Stimulated activated CD8-positive, alpha-beta memory T cell treated with anti-CD3 and anti-CD28 coated beads, Interleukin-12 subunit alpha, Interleukin-12 subunit beta, amount 100 ng/mL, for 24 hours (primary cell): ENCODE results near the gene SFTA2.
A peak's percentile ranks its signal among the peaks of the same experiment; 100 is the strongest.
"Not testable (repeated sequence)": the region's sequence is repeated elsewhere in the genome, so short reads cannot be mapped to it uniquely, and the experiment has no call there.

Experiments used
- DNase-seq: peaks from one replicate; pipeline ENCODE4 v3.0.0-alpha.2; 2020; ENCODE audit errors: extremely low read depth

SFTA2 gene

DNA sequence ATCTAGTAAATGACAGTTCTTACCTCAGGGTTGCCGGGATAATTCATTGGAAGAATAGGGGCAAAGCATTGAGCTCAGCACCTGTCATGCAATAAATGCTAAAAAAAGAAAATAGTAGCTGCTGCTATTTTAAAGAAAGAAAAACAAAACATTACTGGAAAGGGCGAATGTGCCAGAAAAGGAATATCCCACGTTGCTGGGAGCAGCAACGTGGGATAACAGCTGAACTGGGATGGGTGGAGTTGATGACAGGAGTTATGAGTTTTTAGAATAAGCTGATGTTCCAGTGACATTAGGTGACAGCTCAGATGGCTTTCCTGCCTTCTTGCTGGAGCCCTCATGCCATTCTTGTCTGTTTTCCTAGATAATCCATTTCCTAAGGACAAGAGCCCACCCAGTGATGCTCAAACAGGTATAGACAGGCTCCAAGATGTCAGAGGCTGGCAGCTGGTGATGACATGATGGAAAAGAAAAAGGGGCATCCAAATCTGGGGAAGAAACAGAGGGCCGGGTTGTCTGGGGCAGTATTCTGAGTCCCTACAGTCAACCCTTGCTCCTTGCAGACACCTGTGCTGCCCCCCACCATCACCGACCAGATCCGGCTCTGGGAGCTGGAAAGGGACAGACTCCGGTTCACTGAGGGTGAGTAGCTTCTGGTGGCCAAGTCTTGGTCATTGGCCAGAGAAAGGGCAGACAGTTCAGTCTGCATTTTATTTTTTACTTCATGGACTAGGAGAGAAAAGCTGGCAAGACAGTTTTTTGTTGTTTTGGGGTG is 19.0 kb downstream of the SFTA2 start:
- DNase-seq = no peak

DNA sequence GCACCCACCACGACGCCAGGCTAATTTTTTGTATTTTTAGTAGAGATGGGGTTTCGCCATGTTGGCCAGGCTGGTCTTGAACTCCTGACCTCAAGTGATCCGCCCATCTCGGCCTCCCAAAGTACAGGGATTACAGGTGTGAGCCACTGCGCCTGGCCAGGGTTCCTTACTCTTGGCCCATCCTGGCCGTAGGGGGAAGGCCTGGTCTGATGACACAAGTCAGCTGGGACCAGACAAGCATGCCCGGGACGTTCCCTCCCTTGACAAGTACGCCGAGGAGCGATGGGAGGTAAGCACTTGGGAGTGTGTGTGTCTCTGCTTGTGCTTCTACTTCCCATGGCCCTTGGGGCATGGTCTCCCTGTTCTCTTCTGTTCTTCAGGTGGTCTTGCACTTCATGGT is 21.5 kb downstream of the SFTA2 start:
- not testable (repeated sequence) for DNase-seq

DNA sequence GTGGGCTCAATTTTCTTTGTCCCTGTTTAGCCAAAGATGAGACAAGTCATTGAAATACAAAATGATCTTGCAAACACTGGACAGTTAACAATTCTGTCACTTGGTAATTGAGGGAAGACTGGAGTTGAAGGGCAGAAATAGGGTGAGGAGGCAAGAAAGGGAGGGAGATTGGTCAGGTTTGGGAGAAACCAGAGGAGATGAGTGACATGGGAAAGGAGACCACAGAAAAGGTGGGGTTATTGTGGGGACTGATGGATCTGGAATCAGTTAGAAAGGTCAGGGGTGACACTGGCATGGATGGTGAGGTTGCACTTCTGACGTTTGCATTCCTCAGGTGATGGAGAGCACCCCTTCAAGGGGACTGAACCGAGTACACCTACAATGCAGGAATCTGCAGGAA is 23.3 kb downstream of the SFTA2 start:
- DNase-seq = no peak

DNA sequence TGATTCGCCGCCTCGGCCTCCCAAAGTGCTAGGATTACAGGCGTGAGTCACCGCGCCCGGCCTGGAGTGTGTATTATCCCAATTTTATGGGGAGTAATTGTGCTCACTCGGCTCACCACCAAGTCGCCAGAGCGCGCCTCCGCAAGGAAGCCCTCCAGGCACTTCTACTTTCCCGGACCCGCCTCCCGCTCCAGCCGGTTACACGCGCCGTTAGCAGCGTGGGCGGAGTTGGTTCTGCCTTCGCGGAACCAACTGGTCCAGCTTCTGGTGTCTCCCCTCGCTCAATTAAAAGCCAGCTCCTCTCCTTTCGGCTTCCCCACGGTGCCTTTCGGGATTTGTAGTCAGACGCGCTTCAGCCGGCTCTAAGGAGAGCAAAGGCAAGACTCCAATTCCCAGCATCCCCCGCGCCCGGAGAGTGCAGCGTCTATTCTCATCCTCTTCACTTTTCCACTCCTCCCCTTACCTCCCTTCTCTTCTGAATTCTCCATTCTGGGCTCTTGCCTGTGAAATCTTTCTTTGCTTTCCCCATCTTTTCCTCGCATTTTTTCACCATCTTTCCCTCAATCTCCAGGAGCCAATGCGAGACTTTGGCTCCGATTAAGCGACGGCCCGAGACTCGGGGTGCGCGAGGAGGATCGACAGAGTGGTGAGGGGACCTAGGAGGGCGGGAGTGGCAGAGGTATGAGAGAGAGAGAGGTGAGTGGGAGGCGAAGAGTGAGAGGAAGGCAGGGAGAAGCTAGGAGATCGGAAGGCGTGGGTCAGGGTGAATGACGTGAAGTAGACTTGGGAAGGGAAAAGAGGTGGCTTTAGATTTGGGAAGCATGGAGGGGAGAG is 24.0 kb downstream of the SFTA2 start, which contains the start of gene GTF2H4:
TSS of gene GTF2H4 (plus strand) at position 450 of the 834 bp plus-strand sequence.
- peak; percentile 92 for DNase-seq

DNA sequence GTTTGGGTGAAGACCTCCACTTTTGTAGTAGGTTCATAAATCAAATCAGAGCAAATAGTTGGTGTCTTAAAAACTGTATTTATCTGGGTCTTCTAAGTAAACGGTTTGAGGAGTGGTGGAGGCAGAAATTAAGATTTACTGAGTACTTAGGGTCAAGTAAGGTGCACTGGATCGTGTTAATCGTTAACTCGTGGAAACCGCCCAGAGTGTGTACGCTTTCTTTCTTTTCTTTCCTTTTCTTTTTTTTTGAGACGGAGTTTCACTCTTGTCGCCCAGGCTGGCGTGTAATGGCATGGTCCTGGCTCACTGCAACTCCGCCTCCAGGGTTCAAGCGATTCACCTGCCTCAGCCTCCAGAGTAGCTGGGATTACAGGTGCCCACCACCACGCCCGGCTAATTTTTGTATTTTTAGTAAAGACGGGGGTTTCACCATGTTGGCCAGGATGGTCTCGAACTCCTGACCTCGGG is 24.6 kb downstream of the SFTA2 start:
- not testable (repeated sequence) for DNase-seq

DNA sequence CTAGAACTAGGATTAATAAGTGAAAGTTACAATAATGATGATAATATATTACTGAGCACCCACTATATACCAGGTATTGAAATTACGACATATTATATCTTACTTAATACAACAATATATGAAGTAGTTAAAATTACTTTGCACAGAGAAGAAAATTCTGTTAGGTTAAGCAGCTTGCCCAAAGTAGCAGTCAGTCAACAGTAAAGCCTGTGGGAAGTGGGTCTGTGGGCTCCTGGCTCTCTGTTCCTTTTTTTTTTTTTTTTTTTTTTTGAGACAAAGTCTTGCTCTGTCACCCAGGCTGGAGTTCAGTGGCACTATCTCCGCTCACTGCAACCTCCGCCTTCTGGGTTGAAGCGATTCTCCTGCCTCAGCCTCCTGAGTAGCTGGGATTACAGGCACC is 28.7 kb downstream of the SFTA2 start:
- DNase-seq = no peak

DNA sequence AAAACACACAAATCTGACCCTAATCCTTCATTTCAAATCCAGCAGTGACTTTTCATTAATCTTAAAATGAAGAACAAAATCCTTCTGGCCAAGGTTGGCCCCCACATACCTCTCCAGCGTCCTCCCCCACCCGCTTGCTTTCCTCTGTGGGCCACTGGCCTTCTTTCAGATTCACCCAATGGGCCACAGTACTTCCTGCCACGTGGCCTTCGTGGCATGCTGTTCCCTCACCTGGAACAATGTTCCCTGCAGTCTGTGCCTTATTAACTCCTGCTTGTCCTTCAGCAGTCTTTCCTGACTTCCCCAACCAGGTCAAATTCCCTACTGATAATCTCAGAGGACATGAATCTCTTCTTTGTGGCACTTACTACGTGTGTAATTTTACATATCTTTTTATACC is 29.3 kb downstream of the SFTA2 start:
- no peak for DNase-seq

DNA sequence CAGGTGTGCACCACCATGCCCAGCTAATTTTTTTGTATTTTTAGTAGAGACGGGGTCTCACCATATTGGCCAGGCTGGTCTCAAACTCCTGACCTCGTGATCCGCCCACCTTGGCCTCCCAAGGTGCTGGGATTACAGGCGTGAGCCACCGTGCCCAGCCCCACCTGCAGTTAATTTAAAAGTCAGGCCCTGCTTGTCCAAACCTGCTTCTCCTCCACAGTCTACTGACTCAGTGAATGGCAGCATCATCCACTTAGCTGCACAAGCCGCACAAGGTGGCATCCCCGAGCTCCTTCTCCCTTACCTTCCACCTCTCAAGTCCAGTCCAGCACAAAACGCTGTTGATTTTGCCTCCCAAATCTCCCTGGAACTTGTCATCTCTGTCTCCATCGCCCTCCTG is 29.8 kb downstream of the SFTA2 start:
- not testable (repeated sequence) for DNase-seq

DNA sequence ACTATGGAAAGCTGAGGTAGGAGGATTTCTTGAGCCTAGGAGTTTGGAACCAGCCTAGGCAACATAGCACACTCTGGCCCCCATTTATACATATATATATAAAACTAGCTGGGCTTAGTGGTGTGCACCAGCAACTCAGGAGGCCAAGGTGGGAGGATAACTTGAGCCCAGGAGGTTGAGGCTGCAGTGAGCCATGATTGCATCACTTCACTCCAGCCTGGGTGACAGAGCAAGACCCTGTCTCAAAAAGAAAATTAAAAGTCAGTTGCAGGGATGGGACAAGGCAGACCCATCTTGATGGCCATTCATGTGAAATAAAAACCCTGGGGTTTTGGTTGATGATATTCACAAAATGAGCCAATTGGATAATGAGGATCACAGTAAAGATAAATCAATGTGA is 30.5 kb downstream of the SFTA2 start:
- DNase-seq = no peak

DNA sequence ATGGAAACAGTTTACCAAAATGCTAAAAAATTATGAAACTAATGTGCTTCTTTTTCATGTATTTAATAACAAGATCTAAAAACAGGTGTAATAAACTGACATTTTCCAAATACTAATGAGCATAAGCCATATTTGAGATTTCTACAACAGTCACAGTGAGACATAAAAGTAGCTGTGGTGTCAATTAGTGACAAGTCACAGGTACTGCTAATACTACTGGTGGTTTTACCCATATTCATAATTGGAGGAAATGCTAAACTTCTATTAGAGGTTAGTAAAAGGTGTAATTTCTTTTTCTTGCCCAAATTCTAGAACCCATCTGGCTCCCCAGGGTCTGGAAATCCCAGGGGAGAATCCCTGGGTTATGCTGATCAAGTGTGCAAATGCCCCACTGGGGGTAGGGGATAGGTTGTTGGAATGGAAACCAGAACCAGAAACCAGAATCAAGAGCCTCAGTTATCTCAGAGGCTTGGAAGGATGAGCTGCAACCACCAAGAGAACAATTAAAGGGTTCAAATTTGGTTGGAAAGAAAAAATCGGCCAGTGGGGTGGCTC is 31.0 kb downstream of the SFTA2 start:
- DNase-seq = no peak

DNA sequence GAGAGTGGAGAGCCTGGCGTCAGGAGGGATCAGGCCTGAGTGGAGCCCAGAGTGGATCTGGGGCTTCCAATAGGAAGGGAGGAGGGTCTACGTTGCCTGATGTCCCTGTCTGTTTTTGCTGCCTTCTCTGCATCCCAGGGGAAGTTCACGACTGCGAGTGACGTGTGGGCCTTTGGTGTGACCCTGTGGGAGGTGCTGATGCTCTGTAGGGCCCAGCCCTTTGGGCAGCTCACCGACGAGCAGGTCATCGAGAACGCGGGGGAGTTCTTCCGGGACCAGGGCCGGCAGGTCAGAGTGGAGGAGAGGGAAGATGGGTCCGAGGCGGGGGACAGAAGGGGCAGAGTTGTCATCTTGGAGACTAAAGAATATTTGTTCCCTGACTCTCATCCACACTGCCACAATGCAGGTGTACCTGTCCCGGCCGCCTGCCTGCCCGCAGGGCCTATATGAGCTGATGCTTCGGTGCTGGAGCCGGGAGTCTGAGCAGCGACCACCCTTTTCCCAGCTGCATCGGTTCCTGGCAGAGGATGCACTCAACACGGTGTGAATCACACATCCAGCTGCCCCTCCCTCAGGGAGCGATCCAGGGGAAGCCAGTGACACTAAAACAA is 33.1 kb downstream of the SFTA2 start:
- DNase-seq = no peak

DNA sequence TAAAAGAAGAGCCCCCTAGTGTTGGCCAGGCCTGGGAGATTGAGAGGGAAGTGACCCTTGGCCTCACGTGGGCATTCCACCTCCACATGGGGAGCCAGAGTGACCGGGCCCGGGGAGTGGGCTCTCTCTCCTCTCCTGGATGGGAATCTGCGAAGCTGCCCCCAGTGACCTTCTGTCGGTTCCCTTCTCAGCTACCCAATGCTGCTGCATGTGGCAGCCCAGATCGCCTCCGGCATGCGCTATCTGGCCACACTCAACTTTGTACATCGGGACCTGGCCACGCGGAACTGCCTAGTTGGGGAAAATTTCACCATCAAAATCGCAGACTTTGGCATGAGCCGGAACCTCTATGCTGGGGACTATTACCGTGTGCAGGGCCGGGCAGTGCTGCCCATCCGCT is 34.1 kb downstream of the SFTA2 start:
- DNase-seq = no peak

DNA sequence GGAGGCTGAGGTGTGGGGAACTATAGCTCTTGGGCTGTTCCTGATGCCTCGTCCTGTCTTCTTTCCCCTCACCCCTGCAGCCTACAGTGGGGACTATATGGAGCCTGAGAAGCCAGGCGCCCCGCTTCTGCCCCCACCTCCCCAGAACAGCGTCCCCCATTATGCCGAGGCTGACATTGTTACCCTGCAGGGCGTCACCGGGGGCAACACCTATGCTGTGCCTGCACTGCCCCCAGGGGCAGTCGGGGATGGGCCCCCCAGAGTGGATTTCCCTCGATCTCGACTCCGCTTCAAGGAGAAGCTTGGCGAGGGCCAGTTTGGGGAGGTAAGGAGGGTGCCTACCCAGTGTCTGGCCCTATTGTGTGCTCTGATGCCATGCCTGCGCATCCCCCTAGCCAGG is 35.4 kb downstream of the SFTA2 start:
- DNase-seq = no peak

DNA sequence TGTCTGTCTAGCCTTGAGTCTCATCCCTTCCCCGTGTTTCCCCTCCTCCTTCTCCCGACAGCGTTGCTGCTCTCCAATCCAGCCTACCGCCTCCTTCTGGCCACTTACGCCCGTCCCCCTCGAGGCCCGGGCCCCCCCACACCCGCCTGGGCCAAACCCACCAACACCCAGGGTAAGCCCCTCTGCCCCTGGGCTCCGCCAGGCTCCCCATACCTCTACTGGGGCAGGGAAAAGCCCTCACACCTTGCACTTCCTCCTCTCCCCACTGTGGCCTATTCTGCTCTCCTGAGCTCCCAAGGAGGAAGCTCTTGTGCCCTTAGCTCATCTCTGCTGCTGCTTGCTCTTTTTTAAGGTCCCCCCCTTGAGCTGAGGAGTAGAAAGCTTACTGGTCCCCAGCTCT is 36.6 kb downstream of the SFTA2 start:
- no peak for DNase-seq

DNA sequence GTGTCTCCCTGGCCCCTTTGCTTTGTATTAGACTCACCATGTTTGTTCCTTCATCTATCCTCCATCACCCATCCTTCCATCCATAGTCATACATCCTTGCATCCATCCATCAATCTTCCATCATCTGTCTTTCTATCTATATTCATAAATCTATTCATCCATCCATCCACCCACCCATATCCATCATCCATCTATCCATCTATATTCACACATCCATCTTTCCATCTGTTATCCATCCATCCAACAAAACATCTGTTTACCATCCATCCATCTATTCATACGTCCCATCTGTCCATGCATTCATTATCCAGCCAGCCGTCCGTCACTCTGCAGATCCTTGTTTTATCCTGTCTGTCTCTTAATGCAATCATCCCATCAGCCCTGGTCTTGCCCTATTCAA is 37.0 kb downstream of the SFTA2 start:
- DNase-seq = no peak

DNA sequence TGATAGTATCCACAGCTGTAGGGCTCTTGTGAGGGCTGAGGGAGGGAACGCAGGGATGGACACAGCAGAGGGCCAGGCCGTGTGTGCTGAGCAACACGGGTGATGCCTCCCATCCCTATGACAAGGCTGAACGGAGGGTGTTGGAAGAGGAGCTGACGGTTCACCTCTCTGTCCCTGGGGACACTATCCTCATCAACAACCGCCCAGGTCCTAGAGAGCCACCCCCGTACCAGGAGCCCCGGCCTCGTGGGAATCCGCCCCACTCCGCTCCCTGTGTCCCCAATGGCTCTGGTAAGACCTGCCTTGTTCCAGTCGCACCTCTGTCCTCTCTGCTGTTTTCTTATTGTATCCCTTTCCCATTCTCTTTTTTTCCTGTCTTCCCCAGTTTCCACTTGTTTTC is 37.6 kb downstream of the SFTA2 start:
- no peak for DNase-seq

DNA sequence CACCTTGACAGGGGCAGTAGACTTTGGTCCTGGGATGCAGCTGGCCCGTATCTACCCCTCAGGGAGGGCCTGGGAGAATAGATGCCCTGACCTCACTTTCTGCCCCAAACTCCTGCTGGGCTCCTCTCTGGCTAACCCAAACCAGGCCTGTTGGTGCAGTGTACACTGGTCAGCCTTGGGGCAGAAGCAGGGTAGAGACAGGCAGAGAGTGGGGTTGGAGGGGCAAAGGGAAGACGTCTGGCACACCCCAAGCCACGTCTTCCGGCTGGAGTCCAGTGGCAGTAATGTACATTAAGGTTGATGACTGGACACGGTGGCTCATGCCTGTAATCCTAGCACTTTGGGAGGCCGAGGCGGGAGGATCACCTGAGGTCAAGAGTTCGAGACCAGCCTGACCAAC is 38.3 kb downstream of the SFTA2 start:
- no peak for DNase-seq

DNA sequence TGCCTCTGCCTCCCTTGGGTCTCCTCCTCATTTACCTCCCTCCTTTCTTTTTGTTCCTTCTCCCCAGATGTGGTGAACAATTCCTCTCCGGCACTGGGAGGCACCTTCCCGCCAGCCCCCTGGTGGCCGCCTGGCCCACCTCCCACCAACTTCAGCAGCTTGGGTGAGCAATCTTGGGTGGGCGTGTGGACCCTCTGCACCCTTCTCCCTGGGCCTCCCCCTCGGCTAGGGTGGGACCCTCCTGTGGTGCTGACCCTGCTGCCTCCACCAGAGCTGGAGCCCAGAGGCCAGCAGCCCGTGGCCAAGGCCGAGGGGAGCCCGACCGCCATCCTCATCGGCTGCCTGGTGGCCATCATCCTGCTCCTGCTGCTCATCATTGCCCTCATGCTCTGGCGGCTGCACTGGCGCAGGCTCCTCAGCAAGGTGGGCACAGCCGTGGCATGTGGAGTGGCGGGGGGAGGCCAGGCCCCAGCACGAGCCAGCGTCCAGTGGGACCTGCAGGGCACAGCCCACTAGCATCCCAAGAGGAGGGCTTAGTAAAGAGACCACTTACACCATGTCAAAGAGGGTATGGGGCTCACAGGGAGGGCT is 38.9 kb downstream of the SFTA2 start:
- DNase-seq = no peak

DNA sequence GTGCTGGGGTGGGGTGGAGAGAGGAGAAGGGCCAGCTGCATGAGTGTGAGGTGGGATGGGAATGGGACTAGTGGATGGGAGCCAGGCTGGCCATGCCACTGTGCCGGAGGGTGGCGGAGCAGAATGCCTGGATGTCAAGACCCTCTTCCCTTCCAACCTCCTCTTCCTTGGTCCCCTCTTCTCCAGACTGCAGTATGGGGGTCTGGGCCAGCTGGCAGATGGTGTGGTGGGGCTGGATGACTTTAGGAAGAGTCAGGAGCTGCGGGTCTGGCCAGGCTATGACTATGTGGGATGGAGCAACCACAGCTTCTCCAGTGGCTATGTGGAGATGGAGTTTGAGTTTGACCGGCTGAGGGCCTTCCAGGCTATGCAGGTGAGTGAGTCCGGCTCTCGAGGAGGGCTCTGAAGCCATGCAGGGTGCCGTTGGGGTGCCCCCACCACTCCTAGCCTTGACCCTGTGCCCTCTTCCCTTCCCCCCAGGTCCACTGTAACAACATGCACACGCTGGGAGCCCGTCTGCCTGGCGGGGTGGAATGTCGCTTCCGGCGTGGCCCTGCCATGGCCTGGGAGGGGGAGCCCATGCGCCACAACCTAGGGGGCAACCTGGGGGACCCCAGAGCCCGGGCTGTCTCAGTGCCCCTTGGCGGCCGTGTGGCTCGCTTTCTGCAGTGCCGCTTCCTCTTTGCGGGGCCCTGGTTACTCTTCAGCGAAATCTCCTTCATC is 40.0 kb downstream of the SFTA2 start:
- no peak for DNase-seq

DNA sequence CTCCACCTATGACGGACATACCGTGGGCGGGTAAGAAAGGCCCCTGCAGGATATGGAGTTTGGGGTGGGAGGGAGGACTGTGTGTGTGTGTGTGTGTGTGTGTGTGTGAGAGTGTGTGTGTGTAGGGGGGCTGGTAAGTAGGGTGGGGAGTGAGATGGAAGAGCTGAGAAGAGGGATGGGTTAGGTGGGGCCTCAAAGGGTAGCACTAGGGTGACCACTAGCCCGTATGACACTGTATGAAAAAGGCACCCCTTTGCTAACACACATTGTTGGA is 40.6 kb downstream of the SFTA2 start:
- no peak for DNase-seq

DNA sequence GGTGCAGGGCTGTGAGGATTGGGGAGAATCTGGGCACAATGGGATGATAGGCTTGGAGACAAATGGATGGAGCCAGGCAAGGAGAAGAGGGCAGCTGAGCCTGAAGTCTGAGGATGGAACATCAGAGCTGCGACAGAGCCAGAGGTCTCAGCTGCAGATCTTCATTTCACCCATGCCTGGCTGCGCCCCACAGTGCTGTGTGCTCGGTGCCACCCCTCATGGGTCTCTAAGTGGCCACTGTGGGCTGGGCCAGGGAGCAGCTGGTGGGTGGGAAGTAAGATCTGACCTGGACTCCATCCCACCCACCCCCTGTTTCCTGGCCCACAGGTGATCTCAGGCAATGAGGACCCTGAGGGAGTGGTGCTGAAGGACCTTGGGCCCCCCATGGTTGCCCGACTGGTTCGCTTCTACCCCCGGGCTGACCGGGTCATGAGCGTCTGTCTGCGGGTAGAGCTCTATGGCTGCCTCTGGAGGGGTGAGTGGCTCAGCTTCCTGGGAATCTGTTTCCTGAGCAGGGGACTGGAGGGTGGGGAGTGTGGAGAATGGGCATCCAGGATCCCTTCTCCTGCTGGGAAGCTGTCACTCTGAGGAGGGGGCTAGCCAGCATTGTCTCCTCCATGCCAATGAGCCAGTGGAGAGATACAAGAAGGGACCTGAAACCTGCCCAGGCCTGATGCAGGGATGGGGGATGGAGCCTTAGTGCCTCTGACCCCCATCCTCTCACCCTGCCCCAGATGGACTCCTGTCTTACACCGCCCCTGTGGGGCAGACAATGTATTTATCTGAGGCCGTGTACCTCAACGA is 41.1 kb downstream of the SFTA2 start:
- DNase-seq = no peak
